Loucy (cell line): Measurements from ENCODE around the gene CLDN18.

Experiments used
- H2AFZ ChIP-seq: fragments of 200-600 bp; sonication (generic); 2 replicates; pipeline ENCODE4 v1.6.0; 2016; ENCODE audit warnings: antibody characterized with exemption, mild to moderate bottlenecking, low read length, moderate library complexity
- H3F3A ChIP-seq: fragments of 200-600 bp; 2 replicates; pipeline ENCODE4 v1.6.0; 2016; ENCODE audit warnings: antibody characterized with exemption, low read depth, mild to moderate bottlenecking
- H3K27me3 ChIP-seq: fragments of 200-600 bp; sonication (generic); 2 replicates; pipeline ENCODE4 v1.6.1; 2014; ENCODE audit warnings: low read length, mild to moderate bottlenecking; ENCODE audit not compliant: insufficient read depth, poor library complexity, severe bottlenecking
- H3K36me3 ChIP-seq: fragments of 200-600 bp; sonication (generic); 2 replicates; pipeline ENCODE4 v1.6.1; 2016; ENCODE audit warnings: low read length; ENCODE audit not compliant: insufficient read depth
- H3K4me1 ChIP-seq: fragments of 200-600 bp; sonication (generic); 2 replicates; pipeline ENCODE4 v1.5.1; 2014; ENCODE audit warnings: low read length, mild to moderate bottlenecking; ENCODE audit not compliant: insufficient read depth, poor library complexity, severe bottlenecking
- H3K4me2 ChIP-seq: fragments of 200-600 bp; sonication (generic); 2 replicates; pipeline ENCODE4 v1.6.0; 2014; ENCODE audit warnings: antibody characterized with exemption, low read length, low read depth, mild to moderate bottlenecking; ENCODE audit not compliant: poor library complexity, severe bottlenecking
- H3K4me3 ChIP-seq: fragments of 200-600 bp; sonication (generic); 2 replicates; pipeline ENCODE4 v1.5.1; 2014; ENCODE audit warnings: low read length, mild to moderate bottlenecking, mixed read lengths; ENCODE audit not compliant: poor library complexity, severe bottlenecking
- H3K79me2 ChIP-seq: fragments of 200-600 bp; sonication (generic); 2 replicates; pipeline ENCODE4 v1.6.1; 2014; ENCODE audit warnings: low read length; ENCODE audit not compliant: insufficient read depth
- H3K9ac ChIP-seq: fragments of 200-600 bp; sonication (generic); 2 replicates; pipeline ENCODE4 v1.6.0; 2014; ENCODE audit warnings: mild to moderate bottlenecking, low read depth, low read length, moderate library complexity; ENCODE audit not compliant: poor library complexity, severe bottlenecking
- H3K9me2 ChIP-seq: fragments of 200-600 bp; sonication (generic); replicated peaks from 2 replicates; pipeline ENCODE4 v1.6.1; 2016; ENCODE audit warnings: low read depth, low read length, mixed read lengths
- H3K9me3 ChIP-seq: fragments of 200-600 bp; sonication (generic); 2 replicates; pipeline ENCODE4 v1.6.1; 2014; ENCODE audit warnings: mild to moderate bottlenecking, antibody characterized with exemption, low read length, low read depth; ENCODE audit not compliant: insufficient read depth
- H4K20me1 ChIP-seq: fragments of 200-600 bp; sonication (generic); 2 replicates; pipeline ENCODE4 v1.6.0; 2014; ENCODE audit warnings: antibody characterized with exemption, low read length, mild to moderate bottlenecking; ENCODE audit not compliant: insufficient read depth, poor library complexity, severe bottlenecking
- EZH2phosphoT487 ChIP-seq: fragments of 200-600 bp; IDR thresholded peaks from 2 replicates; pipeline ENCODE4 v1.6.1; 2018; ENCODE audit warnings: antibody characterized with exemption, mild to moderate bottlenecking, moderate library complexity, borderline replicate concordance
- TF ChIP-seq, protein P1 (sequence below): fragments of 200-600 bp; sonication (generic); conservative IDR thresholded peaks from 2 replicates; pipeline ENCODE4 v1.5.1; 2014; ENCODE audit warnings: mild to moderate bottlenecking, antibody characterized with exemption, low read length

CLDN18 gene

DNA sequence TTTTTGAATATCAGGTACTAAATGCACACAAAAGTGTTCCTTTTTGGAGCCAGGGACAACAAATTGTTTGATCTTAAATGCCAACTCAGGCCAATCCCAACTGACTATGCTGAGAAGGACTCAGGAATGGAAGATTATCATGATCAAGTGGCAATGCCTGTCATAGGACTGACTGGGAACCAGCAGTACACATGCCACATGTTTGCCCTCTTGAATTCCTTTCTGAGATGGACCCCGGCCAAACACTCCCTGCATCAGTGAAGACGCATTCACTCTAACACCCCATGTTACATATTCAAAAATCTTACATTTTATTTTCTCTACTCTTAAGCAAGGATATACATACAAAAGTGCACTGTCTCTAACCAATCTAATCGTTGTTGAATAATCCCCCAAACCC is 36.1 kb downstream of the CLDN18 start:
- Histone ChIP-seq H3K9ac (no peak overlapping the region), H3K79me2 (no peaks in the 10 kb centered on the region), H4K20me1 (no peaks in the 10 kb centered on the region), H2AFZ (no peak overlapping the region), H3K9me2 (no peaks in the 10 kb centered on the region), H3K36me3 (no peaks in the 10 kb centered on the region), H3F3A (no peaks in the 10 kb centered on the region), H3K9me3 (no peaks in the 10 kb centered on the region), H3K4me1 (no peaks in the 10 kb centered on the region), H3K4me3 (no peak overlapping the region), H3K27me3 (no peaks in the 10 kb centered on the region), H3K4me2 (no peak overlapping the region)
- TF ChIP-seq, protein P1, sequence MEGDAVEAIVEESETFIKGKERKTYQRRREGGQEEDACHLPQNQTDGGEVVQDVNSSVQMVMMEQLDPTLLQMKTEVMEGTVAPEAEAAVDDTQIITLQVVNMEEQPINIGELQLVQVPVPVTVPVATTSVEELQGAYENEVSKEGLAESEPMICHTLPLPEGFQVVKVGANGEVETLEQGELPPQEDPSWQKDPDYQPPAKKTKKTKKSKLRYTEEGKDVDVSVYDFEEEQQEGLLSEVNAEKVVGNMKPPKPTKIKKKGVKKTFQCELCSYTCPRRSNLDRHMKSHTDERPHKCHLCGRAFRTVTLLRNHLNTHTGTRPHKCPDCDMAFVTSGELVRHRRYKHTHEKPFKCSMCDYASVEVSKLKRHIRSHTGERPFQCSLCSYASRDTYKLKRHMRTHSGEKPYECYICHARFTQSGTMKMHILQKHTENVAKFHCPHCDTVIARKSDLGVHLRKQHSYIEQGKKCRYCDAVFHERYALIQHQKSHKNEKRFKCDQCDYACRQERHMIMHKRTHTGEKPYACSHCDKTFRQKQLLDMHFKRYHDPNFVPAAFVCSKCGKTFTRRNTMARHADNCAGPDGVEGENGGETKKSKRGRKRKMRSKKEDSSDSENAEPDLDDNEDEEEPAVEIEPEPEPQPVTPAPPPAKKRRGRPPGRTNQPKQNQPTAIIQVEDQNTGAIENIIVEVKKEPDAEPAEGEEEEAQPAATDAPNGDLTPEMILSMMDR = no peak
- no peak for TF ChIP-seq EZH2phosphoT487

DNA sequence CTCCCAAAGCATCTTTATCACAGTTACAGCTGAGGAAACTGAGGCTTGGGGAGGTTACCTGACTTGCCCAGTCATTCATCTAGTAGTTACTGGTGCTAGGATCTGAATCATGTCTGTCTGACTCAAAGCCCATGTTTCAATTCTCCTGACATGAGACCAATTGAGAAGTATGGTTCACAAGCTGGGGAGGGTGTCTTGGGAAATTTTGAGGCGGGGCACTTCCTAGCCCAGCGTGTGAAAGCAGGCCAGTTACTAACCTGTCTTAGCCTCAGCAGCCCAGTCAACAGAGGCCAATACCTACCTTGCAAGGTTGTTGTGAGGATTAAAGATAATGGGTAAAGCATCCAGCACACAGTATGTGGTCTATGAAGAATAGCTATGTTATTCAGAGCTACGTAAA is 37.0 kb downstream of the CLDN18 start:
- Histone ChIP-seq H3K36me3 (no peaks in the 10 kb centered on the region), H3F3A (no peaks in the 10 kb centered on the region), H3K9me2 (no peaks in the 10 kb centered on the region), H3K4me2 (no peak overlapping the region), H3K4me1 (no peaks in the 10 kb centered on the region), H3K4me3 (no peak overlapping the region), H4K20me1 (no peaks in the 10 kb centered on the region), H3K9ac (no peak overlapping the region), H3K79me2 (no peaks in the 10 kb centered on the region), H3K27me3 (no peaks in the 10 kb centered on the region), H2AFZ (no peak overlapping the region), H3K9me3 (no peaks in the 10 kb centered on the region)
- TF ChIP-seq EZH2phosphoT487 = no peak
- TF ChIP-seq, protein P1 = no peak

GRCh38 chr3:138047596-138048158 is 37.7 kb downstream of the CLDN18 start:
- Histone ChIP-seq H3K4me2 (no peak overlapping the region), H3K4me1 (no peaks in the 10 kb centered on the region), H4K20me1 (no peaks in the 10 kb centered on the region), H3K9me3 (no peaks in the 10 kb centered on the region), H3K27me3 (no peaks in the 10 kb centered on the region), H3K4me3 (no peak overlapping the region), H3K9ac (no peak overlapping the region), H3F3A (no peaks in the 10 kb centered on the region), H3K9me2 (no peaks in the 10 kb centered on the region), H3K79me2 (no peaks in the 10 kb centered on the region), H2AFZ (no peak overlapping the region), H3K36me3 (no peaks in the 10 kb centered on the region)
- TF ChIP-seq EZH2phosphoT487 = no peak
- TF ChIP-seq, protein P1 = no peak
